Measurements from ENCODE around the gene MEGF11. TPM values are rescaled to one million over a fixed set of nuclear protein-coding genes. Genes with fewer than 3 reads are reported as not detected.

Gene MEGF11
- total RNA-seq, 1 experiment from 2014 or later: 1.2 TPM

GRCh38 chr15:65919353-65919752, 334.2 kb downstream of the MEGF11 start:
- Histone ChIP-seq H3K18ac (ENCODE audit: insufficient read length, low read depth, low read length) (no peak overlapping the region), H4K5ac (ENCODE audit: insufficient read length, low read depth, low read length) (no peak overlapping the region), H3K14ac (ENCODE audit: insufficient read depth, low read length) (no peak overlapping the region), H4K91ac (ENCODE audit: insufficient read length, low read depth, low read length) (no peak overlapping the region), H3K9me3 (ENCODE audit: control insufficient read depth, low read depth, low read length) (no peaks in the 10 kb centered on the region), H2BK15ac (ENCODE audit: low read depth, low read length) (no peak overlapping the region), H2BK120ac (ENCODE audit: low read depth, low read length, poor library complexity, severe bottlenecking) (no peak overlapping the region), H3K23me2 (ENCODE audit: insufficient read length, low read depth, low read length, poor library complexity, severe bottlenecking) (no peaks in the 10 kb centered on the region), H2AFZ (ENCODE audit: low read length) (no peak overlapping the region), H3K79me2 (ENCODE audit: insufficient read depth, low read length) (no peaks in the 10 kb centered on the region), H3K4me1 (ENCODE audit: insufficient read depth, low read length) (peaks cover 2% of the 10 kb centered on the region; the same call in 1 of the 2 replicates), H2BK20ac (ENCODE audit: low read depth, low read length, poor library complexity, severe bottlenecking) (no peak overlapping the region), H3K56ac (ENCODE audit: insufficient read length, low read depth, low read length) (no peak overlapping the region), H3K79me1 (ENCODE audit: insufficient read depth, low read depth, low read length, poor library complexity, severe bottlenecking) (no peaks in the 10 kb centered on the region), H3K4me2 (ENCODE audit: insufficient read depth, insufficient read length, low read length) (no peak overlapping the region), H4K20me1 (ENCODE audit: control insufficient read depth, insufficient read depth, insufficient read length) (no peaks in the 10 kb centered on the region), H3T11ph (ENCODE audit: low read length) (no peak overlapping the region), H3K27ac (ENCODE audit: insufficient read length, low read depth, low read length) (no peak overlapping the region), H2AK5ac (ENCODE audit: insufficient read length, low read length) (no peak overlapping the region), H4K8ac (replicated peaks; ENCODE audit: insufficient read length, low read depth, low read length) (no peak overlapping the region), H3K9ac (ENCODE audit: extremely low read depth, insufficient read length, low read length) (no peak overlapping the region), H2BK5ac (ENCODE audit: insufficient read length, low read length) (no peak overlapping the region), H3K23ac (ENCODE audit: insufficient read length, low read depth, low read length) (no peak overlapping the region), H2BK12ac (ENCODE audit: insufficient read length, low read depth, low read length) (no peak overlapping the region), H3K4ac (ENCODE audit: low read depth, low read length) (no peak overlapping the region), H3K27me3 (ENCODE audit: insufficient read depth, low read length) (no peaks in the 10 kb centered on the region)
- Mint-ChIP-seq H3K36me3 (ENCODE audit: insufficient read depth in 1 of 3, low read depth in 3 of 3) (no peaks in the 10 kb centered on the region), H3K27ac (no peak overlapping the region), H3K4me1 (peaks cover 30 to 44% of the 10 kb centered on the region in 2 experiments), H3K27me3 (ENCODE audit: low read depth) (no peaks in the 10 kb centered on the region), H3K9me3 (no peaks in the 10 kb centered on the region), H3K4me3 (no peak overlapping the region)
- no peak for DNase-seq
- no peak for TF ChIP-seq CTCF (conservative IDR thresholded peaks at IDR 0.05)
- no CpG with 5 or more reads among the region's 9 CpGs for WGBS (ENCODE audit: extremely low coverage, insufficient read length, low lambda C conversion rate)
